K562 (cell line): Measurements from ENCODE around the gene NRROS. TPM values are rescaled to one million over a fixed set of nuclear protein-coding genes. Genes with fewer than 3 reads are reported as not detected.

Source experiments
- C11orf30 ChIP-seq: fragments of 450-650 bp; IDR thresholded peaks from 2 replicates; pipeline ENCODE4 v1.6.1; 2016; ENCODE audit warnings: low read depth, mild to moderate bottlenecking
- CBX3 ChIP-seq, 2 experiments: IDR thresholded peaks; 1 replicate in 1 of 2; 2 replicates in 1 of 2; pipeline ENCODE4 v1.6.1; 2012; ENCODE audit warnings: inconsistent platforms in 2 of 2, low read length in 2 of 2, borderline replicate concordance in 1 of 2, control low read depth in 1 of 2
- ESRRA ChIP-seq: fragments of 450-650 bp; IDR thresholded peaks from 2 replicates; pipeline ENCODE4 v1.6.1; 2014; ENCODE audit warnings: low read depth, mild to moderate bottlenecking, moderate library complexity, borderline replicate concordance
- FIP1L1 ChIP-seq: fragments of 200-400 bp; formaldehyde crosslinking; IDR thresholded peaks from 2 replicates; pipeline ENCODE4 v1.6.1; 2018; ENCODE audit warnings: mild to moderate bottlenecking, low read depth, low read length; ENCODE audit not compliant: poor library complexity, severe bottlenecking
- HDAC1 ChIP-seq, 2 experiments: fragments of 450-650 bp; IDR thresholded peaks; 2 replicates each; pipeline ENCODE4 v1.6.1; 2016 to 2017; ENCODE audit warnings: inconsistent platforms in 1 of 2, mild to moderate bottlenecking in 1 of 2, moderate library complexity in 1 of 2
- KLF6 ChIP-seq: fragments of 250-450 bp; sonication (Bioruptor Pico); IDR thresholded peaks from 2 replicates; pipeline ENCODE4 v1.4.0; 2020; ENCODE audit warnings: mild to moderate bottlenecking, moderate library complexity, borderline replicate concordance
- NBN ChIP-seq: fragments of 450-650 bp; IDR thresholded peaks from 2 replicates; pipeline ENCODE4 v1.6.1; 2016; ENCODE audit warnings: low read depth, mild to moderate bottlenecking
- NFE2L1 ChIP-seq: fragments of 450-650 bp; IDR thresholded peaks from 2 replicates; pipeline ENCODE4 v1.6.1; 2016; ENCODE audit warnings: missing genetic modification characterization, low read depth, mild to moderate bottlenecking, missing compliant biosample characterization, moderate library complexity, borderline replicate concordance
- NFYB ChIP-seq: IDR thresholded peaks from 2 replicates; pipeline ENCODE4 v1.6.1; 2011; ENCODE audit warnings: mild to moderate bottlenecking, moderate library complexity; ENCODE audit not compliant: insufficient read length; ENCODE audit errors: extremely low read depth
- RBBP5 ChIP-seq: fragments of 200-600 bp; sonication (generic); IDR thresholded peaks from 2 replicates; pipeline ENCODE4 v1.6.1; 2012; ENCODE audit warnings: borderline replicate concordance, mild to moderate bottlenecking, low read length, control low read depth, inconsistent platforms; ENCODE audit not compliant: insufficient read depth, poor library complexity, severe bottlenecking
- RCOR1 ChIP-seq, 2 experiments: IDR thresholded peaks; 2 replicates each; pipeline ENCODE4 v1.6.1; 2012; ENCODE audit warnings: low read depth in 2 of 2, low read length in 2 of 2, borderline replicate concordance in 1 of 2, improper control_type of control experiment in 1 of 2
- TBP ChIP-seq: optimal IDR thresholded peaks from 2 replicates; pipeline ENCODE3; 2011; ENCODE audit warnings: low read depth, low read length, improper control_type of control experiment
- ZBTB17 ChIP-seq: fragments of 450-650 bp; formaldehyde crosslinking; IDR thresholded peaks from 2 replicates; pipeline ENCODE4 v1.4.0; 2020; ENCODE audit warnings: mild to moderate bottlenecking
- ZBTB7A ChIP-seq: IDR thresholded peaks from 2 replicates; pipeline ENCODE4 v1.6.1; 2011; ENCODE audit warnings: low read depth, mild to moderate bottlenecking, low read length, moderate library complexity, borderline replicate concordance; ENCODE audit not compliant: control insufficient read depth
- ZFP36 ChIP-seq: fragments of 150-350 bp; IDR thresholded peaks from 2 replicates; pipeline ENCODE4 v1.6.1; 2018; ENCODE audit warnings: low read length, low read depth; ENCODE audit not compliant: partially characterized antibody
- ZNF785 ChIP-seq: fragments of 250-450 bp; sonication (Bioruptor Pico); IDR thresholded peaks from 2 replicates; pipeline ENCODE4 v1.4.0; 2020; ENCODE audit warnings: mild to moderate bottlenecking
- ZSCAN29 ChIP-seq: fragments of 450-650 bp; IDR thresholded peaks from 2 replicates; pipeline ENCODE4 v1.6.1; 2017
- polyA plus RNA-seq, 8 experiments: library from polyadenylated mRNA; depleted of rRNA in 4 of 8; stranded (reverse) in 5 of 8; unstranded in 3 of 8; fragments of >200 nt; fragmentation: Nextera tagmentation in 2 of 8; fragmentation: Illumina TruSeq in 1 of 8; extraction: Ambion mirVana in 2 of 8; extraction: Trizol in 1 of 8; gene quantifications; 2 replicates each; pipeline versions ENCODE4 v1.2.1 to v1.2.3, GENCODE V29; 2011 to 2014; ENCODE audit warnings: inconsistent platforms in 1 of 8, missing spikeins in 1 of 8
- total RNA-seq, 7 experiments: library from RNA; depleted of rRNA in 6 of 7; stranded (reverse); fragments of >200 nt in 6 of 7; fragmentation: Illumina TruSeq in 2 of 7; extraction: Trizol in 2 of 7; gene quantifications; 2 replicates each; pipeline versions ENCODE4 v1.2.1 to v1.2.3, GENCODE V29; 2011 to 2021; ENCODE audit warnings: low replicate concordance in 1 of 7
- TF ChIP-seq, protein P1 (sequence below): sonication (generic); formaldehyde crosslinking; IDR thresholded peaks from 2 replicates; pipeline ENCODE4 v1.8.0; 2023; ENCODE audit warnings: mild to moderate bottlenecking, missing genetic modification reagents
- TF ChIP-seq, protein P2 (sequence below): fragments of 450-650 bp; IDR thresholded peaks from 2 replicates; pipeline ENCODE4 v1.6.1; 2016
- TF ChIP-seq, protein P3 (sequence below), 2 experiments: fragments of 450-650 bp in 1 of 2; sonication (generic) in 1 of 2; formaldehyde crosslinking in 1 of 2; IDR thresholded peaks in 1 of 2; conservative IDR thresholded peaks in 1 of 2; 2 replicates each; pipeline versions ENCODE4 v1.6.1 to v1.8.1; 2016 to 2023; ENCODE audit warnings: mild to moderate bottlenecking in 2 of 2, moderate library complexity in 2 of 2, inconsistent platforms in 1 of 2, missing genetic modification reagents in 1 of 2

NRROS gene
- total and polyA plus RNA-seq, 9 of the 15 experiments (the other 6 are each of a cell fraction or from before 2014, with no cell fraction given), result 0.34 to 13.8 (median 3.8) TPM

DNA sequence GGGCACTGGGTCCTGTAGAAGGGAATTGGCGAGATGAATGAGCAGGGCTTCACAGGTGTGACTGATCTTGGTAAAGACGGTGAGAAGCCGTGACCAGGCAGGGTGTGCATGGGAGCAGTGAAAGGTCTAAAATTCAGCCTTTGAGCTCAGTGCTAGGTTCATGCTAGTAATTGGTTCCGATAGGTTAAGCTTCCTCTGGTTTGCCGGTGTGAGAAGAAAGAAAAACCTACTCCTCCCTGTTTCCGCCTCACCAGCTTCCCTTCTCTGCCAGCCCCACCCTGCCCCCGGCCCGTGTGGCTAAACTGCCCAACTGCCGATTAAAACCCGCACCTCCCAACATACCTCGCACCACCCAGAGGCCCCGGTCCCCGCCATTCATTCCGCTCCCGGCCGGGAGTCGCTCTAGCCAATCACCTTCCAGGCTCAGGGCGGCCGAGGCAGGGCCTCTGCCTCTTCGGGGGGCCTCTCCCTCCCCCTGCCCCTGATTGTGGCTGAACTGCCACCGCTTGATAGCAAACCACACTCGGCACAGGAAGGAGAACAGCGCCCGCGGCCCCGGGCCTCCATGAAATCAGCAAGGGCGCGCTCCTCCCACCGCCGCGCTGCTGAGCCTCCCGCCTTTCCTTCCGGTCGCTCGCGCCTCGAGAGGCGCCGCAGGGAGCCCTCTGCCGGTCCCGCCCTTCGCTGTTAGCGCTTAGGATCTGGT lies 7.3 kb upstream of the NRROS start (continued):
- TF ChIP-seq, protein P1, sequence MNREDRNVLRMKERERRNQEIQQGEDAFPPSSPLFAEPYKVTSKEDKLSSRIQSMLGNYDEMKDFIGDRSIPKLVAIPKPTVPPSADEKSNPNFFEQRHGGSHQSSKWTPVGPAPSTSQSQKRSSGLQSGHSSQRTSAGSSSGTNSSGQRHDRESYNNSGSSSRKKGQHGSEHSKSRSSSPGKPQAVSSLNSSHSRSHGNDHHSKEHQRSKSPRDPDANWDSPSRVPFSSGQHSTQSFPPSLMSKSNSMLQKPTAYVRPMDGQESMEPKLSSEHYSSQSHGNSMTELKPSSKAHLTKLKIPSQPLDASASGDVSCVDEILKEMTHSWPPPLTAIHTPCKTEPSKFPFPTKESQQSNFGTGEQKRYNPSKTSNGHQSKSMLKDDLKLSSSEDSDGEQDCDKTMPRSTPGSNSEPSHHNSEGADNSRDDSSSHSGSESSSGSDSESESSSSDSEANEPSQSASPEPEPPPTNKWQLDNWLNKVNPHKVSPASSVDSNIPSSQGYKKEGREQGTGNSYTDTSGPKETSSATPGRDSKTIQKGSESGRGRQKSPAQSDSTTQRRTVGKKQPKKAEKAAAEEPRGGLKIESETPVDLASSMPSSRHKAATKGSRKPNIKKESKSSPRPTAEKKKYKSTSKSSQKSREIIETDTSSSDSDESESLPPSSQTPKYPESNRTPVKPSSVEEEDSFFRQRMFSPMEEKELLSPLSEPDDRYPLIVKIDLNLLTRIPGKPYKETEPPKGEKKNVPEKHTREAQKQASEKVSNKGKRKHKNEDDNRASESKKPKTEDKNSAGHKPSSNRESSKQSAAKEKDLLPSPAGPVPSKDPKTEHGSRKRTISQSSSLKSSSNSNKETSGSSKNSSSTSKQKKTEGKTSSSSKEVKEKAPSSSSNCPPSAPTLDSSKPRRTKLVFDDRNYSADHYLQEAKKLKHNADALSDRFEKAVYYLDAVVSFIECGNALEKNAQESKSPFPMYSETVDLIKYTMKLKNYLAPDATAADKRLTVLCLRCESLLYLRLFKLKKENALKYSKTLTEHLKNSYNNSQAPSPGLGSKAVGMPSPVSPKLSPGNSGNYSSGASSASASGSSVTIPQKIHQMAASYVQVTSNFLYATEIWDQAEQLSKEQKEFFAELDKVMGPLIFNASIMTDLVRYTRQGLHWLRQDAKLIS (CRISPR knock-in tag), result 0 out of 2 replicates have a peak, but pooled peaks have one; percentile 70
- TF ChIP-seq HDAC1 (IDR thresholded peaks at IDR 0.05) (peak in 1 of 2 experiments; percentile 64; a peak in 2 of 4 replicates), NFYB (peak; percentile 29), ESRRA (peak; percentile 68; the same call in 1 of the 2 replicates), KLF6 (0 out of 2 replicates have a peak, but pooled peaks have one; percentile 5), ZBTB17 (peak; percentile 21; the same call in 1 of the 2 replicates), ZSCAN29 (no peak), FIP1L1 (peak; percentile 80), NFE2L1 (tag) (no peak), CBX3 (IDR thresholded peaks at IDR 0.05; ENCODE audit: borderline replicate concordance in 1 of 2, low read length in 2 of 2) (0 out of 3 replicates have a peak, but pooled peaks of 1 of the 2 experiments have one; percentile 40), ZBTB7A (peak; percentile 96), NBN (peak; percentile 40; the same call in 1 of the 2 replicates), RBBP5 (peak; percentile 71), RCOR1 (IDR thresholded peaks at IDR 0.05; ENCODE audit: borderline replicate concordance in 1 of 2, low read depth in 2 of 2, low read length in 2 of 2) (peak; percentile 44 to 82; a peak in 3 of 4 replicates), C11orf30 (peak; percentile 29; the same call in 1 of the 2 replicates), ZNF785 (no peak), TBP (peak; percentile 75), ZFP36 (peak; percentile 34)
- TF ChIP-seq, protein P2, sequence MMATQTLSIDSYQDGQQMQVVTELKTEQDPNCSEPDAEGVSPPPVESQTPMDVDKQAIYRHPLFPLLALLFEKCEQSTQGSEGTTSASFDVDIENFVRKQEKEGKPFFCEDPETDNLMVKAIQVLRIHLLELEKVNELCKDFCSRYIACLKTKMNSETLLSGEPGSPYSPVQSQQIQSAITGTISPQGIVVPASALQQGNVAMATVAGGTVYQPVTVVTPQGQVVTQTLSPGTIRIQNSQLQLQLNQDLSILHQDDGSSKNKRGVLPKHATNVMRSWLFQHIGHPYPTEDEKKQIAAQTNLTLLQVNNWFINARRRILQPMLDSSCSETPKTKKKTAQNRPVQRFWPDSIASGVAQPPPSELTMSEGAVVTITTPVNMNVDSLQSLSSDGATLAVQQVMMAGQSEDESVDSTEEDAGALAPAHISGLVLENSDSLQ, result peak; percentile 81
- TF ChIP-seq, protein P3, sequence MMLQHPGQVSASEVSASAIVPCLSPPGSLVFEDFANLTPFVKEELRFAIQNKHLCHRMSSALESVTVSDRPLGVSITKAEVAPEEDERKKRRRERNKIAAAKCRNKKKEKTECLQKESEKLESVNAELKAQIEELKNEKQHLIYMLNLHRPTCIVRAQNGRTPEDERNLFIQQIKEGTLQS (IDR thresholded peaks at IDR 0.05), result no peak
- TF ChIP-seq, protein P3 (CRISPR knock-in tag; conservative IDR thresholded peaks at IDR 0.05), result 0 out of 2 replicates have a peak, but pooled peaks have one; percentile 36
